IPS DF 4.7 (cell line): ENCODE results near the gene KCNH4.
"Not testable (repeated sequence)": the region's sequence is repeated elsewhere in the genome, so short reads cannot be mapped to it uniquely, and the experiment has no call there.

Experiments used
- DNase-seq: peaks from one replicate; pipeline ENCODE4 v3.0.0-alpha.2; 2013; ENCODE audit warnings: low spot score; ENCODE audit errors: extremely low read depth

Gene KCNH4

GRCh38 chr17:42179335-42179734 lies 1.6 kb downstream of the KCNH4 start:
- DNase-seq: no peak

- DNase-seq: no peak
Measured at GRCh38 chr17:42178817-42179216, 2.1 kb downstream of the KCNH4 start.

GRCh38 chr17:42177684-42178083 lies 3.3 kb downstream of the KCNH4 start:
- no peak for DNase-seq

- no peak for DNase-seq
Measured at GRCh38 chr17:42174126-42174783, 6.7 kb downstream of the KCNH4 start.

- no peak for DNase-seq
Measured at GRCh38 chr17:42171831-42172230, 9.1 kb downstream of the KCNH4 start.

- DNase-seq: no peak
Measured at GRCh38 chr17:42169351-42169750, 11.6 kb downstream of the KCNH4 start.

GRCh38 chr17:42167807-42168206 lies 13.1 kb downstream of the KCNH4 start:
- DNase-seq: no peak

GRCh38 chr17:42166196-42166763 lies 14.7 kb downstream of the KCNH4 start:
- no peak for DNase-seq

- no peak for DNase-seq
Measured at GRCh38 chr17:42165751-42166150, 15.2 kb downstream of the KCNH4 start.

- no peak for DNase-seq
Measured at GRCh38 chr17:42163696-42164407, 17.1 kb downstream of the KCNH4 start.

GRCh38 chr17:42163113-42163512 lies 17.8 kb downstream of the KCNH4 start:
- no peak for DNase-seq

GRCh38 chr17:42160531-42160910 lies 20.4 kb downstream of the KCNH4 start:
- no peak for DNase-seq

GRCh38 chr17:42159796-42160530 lies 21.0 kb downstream of the KCNH4 start:
- DNase-seq: no peak

- DNase-seq: no peak
Measured at GRCh38 chr17:42155614-42156045, 25.3 kb downstream of the KCNH4 start.

- DNase-seq: no peak
Measured at GRCh38 chr17:42153919-42154742, 26.8 kb downstream of the KCNH4 start.

- no peak for DNase-seq
Measured at GRCh38 chr17:42146911-42147607, 33.9 kb downstream of the KCNH4 start.

GRCh38 chr17:42143138-42143537 lies 37.8 kb downstream of the KCNH4 start:
- not testable (repeated sequence) for DNase-seq

- DNase-seq: no peak
Measured at GRCh38 chr17:42142371-42142896, 38.5 kb downstream of the KCNH4 start.

GRCh38 chr17:42141382-42141781 lies 39.6 kb downstream of the KCNH4 start:
- DNase-seq: no peak

- DNase-seq: not testable (repeated sequence)
Measured at GRCh38 chr17:42140690-42141089, 40.3 kb downstream of the KCNH4 start.
